Left renal pelvis (tissue), 4 donors: ENCODE data around the gene APOBR. TPM values are rescaled to one million over a fixed set of nuclear protein-coding genes. Genes with fewer than 3 reads are reported as not detected.
"Not testable (repeated sequence)": the region's sequence is repeated elsewhere in the genome, so short reads cannot be mapped to it uniquely, and the experiment has no call there.

Experiments
- DNase-seq, 4 donors: peaks; one replicate each; pipeline ENCODE4 v3.0.0-alpha.2; 2013; ENCODE audit warnings: low read depth in 4 of 4, low spot score in 3 of 4
- polyA plus RNA-seq, 4 donors: library from polyadenylated mRNA; unstranded; fragments of 120-200 nt; gene quantifications; one replicate each; pipeline ENCODE4 v1.2.1, GENCODE V29; 2013; ENCODE audit not compliant: insufficient read length in 4 of 4

APOBR gene
- polyA plus RNA-seq, 4 donors: 0.50 to 1.1 (median 0.76) TPM

GRCh38 chr16:28498666-28499381 lies 4.4 kb downstream of the APOBR start:
- DNase-seq: no peak

GRCh38 chr16:28499854-28500253 lies 5.4 kb downstream of the APOBR start:
- DNase-seq: no peak

- DNase-seq: not testable (repeated sequence)
Measured at GRCh38 chr16:28500476-28501180, 6.2 kb downstream of the APOBR start.

- DNase-seq: no peak
Measured at GRCh38 chr16:28501258-28502232, 7.1 kb downstream of the APOBR start.

- DNase-seq: no peak
Measured at GRCh38 chr16:28502290-28502689, 7.8 kb downstream of the APOBR start.

GRCh38 chr16:28503470-28504259 lies 9.2 kb downstream of the APOBR start:
- DNase-seq: no peak

- DNase-seq: no peak
Measured at GRCh38 chr16:28504707-28505404, 10.4 kb downstream of the APOBR start.

- DNase-seq: no peak
Measured at GRCh38 chr16:28505489-28506137, 11.2 kb downstream of the APOBR start.

GRCh38 chr16:28511031-28511430 lies 16.6 kb downstream of the APOBR start:
- DNase-seq: no peak

GRCh38 chr16:28511801-28512789 lies 17.7 kb downstream of the APOBR start:
- DNase-seq: no peak

- no peak for DNase-seq
Measured at GRCh38 chr16:28513484-28514181, 19.2 kb downstream of the APOBR start.

GRCh38 chr16:28514246-28514645 lies 19.8 kb downstream of the APOBR start:
- no peak for DNase-seq

GRCh38 chr16:28520672-28521071 lies 26.2 kb downstream of the APOBR start:
- DNase-seq: no peak

GRCh38 chr16:28521436-28521835 lies 27.0 kb downstream of the APOBR start:
- DNase-seq: no peak

- no peak for DNase-seq
Measured at GRCh38 chr16:28522792-28523191, 28.3 kb downstream of the APOBR start.

GRCh38 chr16:28524681-28525171 lies 30.3 kb downstream of the APOBR start:
- no peak for DNase-seq
